Measurements from ENCODE around the gene NPC1L1. TPM values are rescaled to one million over a fixed set of nuclear protein-coding genes. Genes with fewer than 3 reads are reported as not detected.

NPC1L1 gene
- total RNA-seq, 1 donor from 2014 or later: 61.3 TPM

DNA sequence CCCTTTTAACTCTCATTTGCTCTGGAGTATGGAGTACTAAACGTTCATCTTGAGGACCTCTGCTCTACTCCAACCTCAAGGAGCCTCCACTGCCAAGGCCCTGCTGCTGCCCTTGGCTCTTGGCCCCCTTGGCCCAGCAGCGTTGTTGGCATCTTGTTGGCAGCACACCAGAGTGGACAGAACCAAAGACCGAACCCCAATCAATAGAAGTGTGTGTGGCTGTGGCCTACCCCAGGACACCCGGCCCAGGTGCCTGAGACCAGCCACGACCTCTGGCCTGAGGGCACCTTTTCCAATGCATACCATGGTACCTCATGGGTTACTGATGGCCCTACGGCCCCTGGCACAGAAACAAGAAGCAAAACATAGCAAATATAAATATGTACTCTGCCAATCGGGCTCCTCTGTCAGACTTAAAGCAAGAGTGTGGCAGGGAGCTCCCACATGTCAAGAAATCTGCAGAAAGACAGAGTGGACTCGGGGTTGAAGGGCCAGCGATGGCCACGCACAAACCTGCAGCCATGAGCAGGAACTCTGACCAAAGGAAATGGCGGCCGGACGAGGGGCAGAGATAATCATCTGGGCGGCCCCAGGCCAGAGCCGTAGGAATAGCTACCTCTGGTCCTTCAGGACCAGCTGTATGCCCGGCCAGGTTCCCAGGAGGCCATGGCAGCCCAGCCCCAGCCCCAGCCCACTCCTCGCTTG, 2.9 kb downstream of the NPC1L1 start:
- no peak for DNase-seq (ENCODE audit: low spot score)

- no peak for DNase-seq (ENCODE audit: low spot score)
Observed at GRCh38 chr7:44537442-44537841, 3.7 kb downstream of the NPC1L1 start.

- no peak for DNase-seq (ENCODE audit: low spot score)
Observed at GRCh38 chr7:44536090-44536489, 5.0 kb downstream of the NPC1L1 start.

- DNase-seq (ENCODE audit: low spot score): no peak
Observed at GRCh38 chr7:44535348-44536064, 5.6 kb downstream of the NPC1L1 start.

- DNase-seq (ENCODE audit: low spot score): no peak
Observed at GRCh38 chr7:44534501-44534900, 6.6 kb downstream of the NPC1L1 start.

- no peak for DNase-seq (ENCODE audit: low spot score)
Observed at GRCh38 chr7:44534087-44534486, 7.0 kb downstream of the NPC1L1 start.

DNA sequence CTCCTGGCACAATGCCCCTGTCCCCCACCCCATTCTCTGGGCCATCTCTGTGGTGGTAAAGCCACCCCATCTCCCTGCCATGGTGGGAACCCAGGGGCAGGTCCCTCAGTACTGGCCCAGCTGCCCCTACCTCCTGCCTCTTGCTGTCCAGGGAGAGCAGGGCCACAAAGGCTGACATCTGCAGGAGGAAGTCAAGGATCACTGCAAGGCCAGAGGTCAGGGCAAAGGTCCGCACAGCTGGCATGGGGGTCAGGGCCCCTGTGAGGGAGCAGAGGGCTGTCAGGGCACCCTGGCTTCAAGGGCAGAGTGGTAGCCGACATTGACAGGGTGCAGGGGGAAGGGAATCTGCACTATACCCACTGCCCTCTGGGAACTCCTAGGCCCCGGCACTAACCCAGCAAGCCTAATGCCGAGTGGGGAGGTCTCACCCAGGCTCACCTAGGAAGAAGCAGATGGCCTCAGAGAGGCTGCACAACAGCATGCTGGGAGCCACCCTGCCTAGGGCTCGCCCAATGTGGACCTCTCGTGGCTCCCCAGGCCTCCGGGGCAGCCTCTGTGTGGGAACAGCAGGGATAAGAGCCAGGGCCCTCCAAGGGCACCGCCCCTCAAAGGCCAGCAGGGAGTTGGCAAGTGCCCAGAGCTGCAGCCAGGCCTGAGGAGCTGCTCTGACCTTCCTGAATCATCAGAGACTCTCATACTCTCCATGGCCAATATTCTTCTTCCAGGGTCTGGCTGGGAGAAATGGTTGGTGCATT, 7.7 kb downstream of the NPC1L1 start:
- no peak for DNase-seq (ENCODE audit: low spot score)

DNA sequence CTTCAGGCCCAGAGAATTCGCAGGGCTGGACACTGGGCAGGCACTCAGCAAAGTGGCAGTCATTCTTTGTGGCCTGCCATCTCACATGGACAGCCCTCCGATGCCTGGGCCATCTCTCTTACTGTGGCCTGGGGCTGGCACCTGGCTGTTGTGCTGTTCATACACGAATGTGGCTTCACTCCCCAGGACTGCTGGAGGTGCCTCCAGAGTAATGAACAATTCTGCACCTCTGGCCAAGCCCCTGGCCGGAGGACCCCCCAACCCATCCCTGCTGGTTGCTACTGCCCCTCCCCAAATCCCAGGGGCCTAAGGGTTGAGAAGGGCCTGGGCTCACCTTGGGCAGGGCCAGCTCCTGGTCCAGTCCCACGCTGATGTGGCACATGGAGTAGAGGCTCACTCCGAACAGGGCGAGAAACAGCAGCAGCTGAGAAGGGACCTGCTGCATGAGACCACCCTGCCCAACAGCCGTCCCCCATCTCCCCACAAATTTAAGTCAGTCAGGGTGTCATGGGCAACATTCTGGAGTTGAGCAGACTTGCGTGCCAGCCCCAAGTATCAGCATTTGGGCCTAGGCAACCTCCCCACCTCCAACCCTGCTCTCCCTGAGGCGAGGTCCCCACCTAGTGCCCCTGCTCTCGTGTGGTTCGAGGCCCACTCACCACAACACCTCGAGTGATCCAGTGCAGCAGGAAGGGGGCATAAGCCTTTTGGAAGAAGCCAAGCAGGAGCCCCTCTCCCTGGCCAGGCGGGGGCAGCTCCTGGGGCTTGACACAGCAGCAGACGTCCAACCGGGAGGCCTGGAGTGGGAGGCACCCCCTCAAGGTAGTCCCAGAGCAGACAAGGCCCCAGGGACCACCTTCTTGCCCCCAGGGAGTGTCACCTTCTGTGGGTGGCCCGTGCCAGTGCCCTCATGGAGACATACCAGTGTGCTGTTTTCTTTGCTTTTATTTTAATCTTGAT, 9.4 kb downstream of the NPC1L1 start:
- no peak for DNase-seq (ENCODE audit: low spot score)

DNA sequence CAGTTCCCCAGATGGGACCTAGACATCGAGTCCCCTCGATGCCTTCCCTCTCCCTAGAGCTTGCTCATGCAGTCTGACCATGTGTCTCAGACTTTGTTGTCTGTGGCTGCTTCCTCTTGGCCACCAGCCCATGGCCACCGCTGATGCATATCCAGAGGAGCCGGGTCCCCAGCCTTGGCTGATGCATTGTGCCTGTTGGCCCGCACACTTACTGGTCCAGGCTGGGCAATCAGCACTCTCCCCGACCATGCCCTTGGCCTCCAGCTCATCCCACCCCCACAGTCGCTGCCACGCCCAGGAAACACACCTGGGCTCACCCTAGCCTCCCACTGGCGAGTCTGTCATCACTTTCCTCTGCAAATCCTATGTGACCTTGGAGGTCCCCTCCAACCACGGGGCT, 10.1 kb downstream of the NPC1L1 start:
- peak; percentile 50 for DNase-seq (ENCODE audit: low spot score)

DNA sequence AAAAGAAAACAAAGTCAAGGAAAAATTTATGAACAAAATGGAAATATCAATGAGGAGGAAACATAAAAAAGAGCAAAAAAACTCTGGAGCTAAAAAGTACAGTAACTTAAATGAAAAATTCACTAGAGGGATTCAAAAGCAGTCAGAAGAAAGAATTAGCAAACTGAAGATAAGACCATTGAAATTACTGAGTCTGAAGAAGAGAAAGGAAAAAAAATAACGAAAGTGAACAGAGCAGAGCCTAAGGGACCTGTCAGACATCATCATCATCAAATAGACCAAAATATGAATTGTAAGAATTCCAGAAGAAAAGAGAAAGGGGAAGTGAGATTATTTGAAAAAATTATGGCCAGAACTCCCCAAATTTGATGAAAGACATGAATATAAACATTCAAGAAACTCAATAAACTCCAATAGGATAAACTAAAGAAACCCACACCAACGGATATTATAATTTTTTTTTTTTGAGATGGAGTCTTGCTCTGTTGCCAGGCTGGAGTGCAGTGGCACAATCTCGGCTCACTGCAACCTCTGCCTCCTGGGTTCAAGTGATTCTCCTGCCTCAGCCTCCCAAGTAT, 16.2 kb downstream of the NPC1L1 start:
- DNase-seq (ENCODE audit: low spot score): no peak

DNA sequence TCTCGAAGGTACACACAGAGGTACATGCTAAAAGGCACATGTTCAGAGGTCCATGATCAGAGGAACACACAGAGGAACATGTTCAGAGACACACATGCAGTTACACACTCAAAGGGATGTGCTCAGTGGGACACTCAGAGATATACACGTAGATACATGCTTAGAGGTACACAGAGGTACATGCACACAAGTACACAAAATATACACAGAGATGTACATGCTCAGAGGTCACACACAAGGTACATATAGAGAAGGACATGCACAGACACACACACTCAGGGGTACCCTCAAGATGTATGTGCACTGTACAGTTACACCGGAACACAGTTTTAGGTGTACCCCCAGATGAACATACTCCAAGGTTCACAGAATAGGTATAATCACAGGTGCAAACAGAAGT, 18.8 kb downstream of the NPC1L1 start:
- DNase-seq (ENCODE audit: low spot score): no peak

- DNase-seq (ENCODE audit: low spot score): no peak
Observed at GRCh38 chr7:44521347-44522095, 19.6 kb downstream of the NPC1L1 start.

GRCh38 chr7:44520574-44520973, 20.6 kb downstream of the NPC1L1 start:
- DNase-seq (ENCODE audit: low spot score): no peak

- DNase-seq (ENCODE audit: low spot score): no peak
Observed at GRCh38 chr7:44519546-44519945, 21.6 kb downstream of the NPC1L1 start.

DNA sequence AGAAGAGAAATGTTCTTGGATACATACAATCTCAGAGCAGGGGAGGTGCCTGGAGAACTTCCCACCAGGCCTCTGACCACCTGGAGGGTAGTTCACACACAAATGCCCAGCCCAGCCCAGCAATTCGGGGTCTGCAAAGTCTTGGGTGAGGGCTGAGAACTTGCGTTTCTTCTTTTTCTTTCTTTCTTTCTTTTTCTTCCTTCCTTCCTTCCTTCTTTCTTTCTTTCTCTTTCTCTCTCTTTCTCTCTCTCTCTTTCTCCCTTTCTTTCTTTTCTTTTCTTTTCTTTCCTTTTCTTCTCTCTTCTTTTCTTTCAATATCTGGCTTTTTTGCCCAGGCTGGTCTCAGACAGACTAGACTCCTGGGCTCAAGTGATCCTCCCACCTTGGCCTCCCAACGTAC, 22.4 kb downstream of the NPC1L1 start:
- no peak for DNase-seq (ENCODE audit: low spot score)

- no peak for DNase-seq (ENCODE audit: low spot score)
Observed at GRCh38 chr7:44517175-44517574, 24.0 kb downstream of the NPC1L1 start.

GRCh38 chr7:44515590-44516268, 25.4 kb downstream of the NPC1L1 start:
- DNase-seq (ENCODE audit: low spot score): no peak

GRCh38 chr7:44512736-44513135, 28.4 kb downstream of the NPC1L1 start:
- no peak for DNase-seq (ENCODE audit: low spot score)

DNA sequence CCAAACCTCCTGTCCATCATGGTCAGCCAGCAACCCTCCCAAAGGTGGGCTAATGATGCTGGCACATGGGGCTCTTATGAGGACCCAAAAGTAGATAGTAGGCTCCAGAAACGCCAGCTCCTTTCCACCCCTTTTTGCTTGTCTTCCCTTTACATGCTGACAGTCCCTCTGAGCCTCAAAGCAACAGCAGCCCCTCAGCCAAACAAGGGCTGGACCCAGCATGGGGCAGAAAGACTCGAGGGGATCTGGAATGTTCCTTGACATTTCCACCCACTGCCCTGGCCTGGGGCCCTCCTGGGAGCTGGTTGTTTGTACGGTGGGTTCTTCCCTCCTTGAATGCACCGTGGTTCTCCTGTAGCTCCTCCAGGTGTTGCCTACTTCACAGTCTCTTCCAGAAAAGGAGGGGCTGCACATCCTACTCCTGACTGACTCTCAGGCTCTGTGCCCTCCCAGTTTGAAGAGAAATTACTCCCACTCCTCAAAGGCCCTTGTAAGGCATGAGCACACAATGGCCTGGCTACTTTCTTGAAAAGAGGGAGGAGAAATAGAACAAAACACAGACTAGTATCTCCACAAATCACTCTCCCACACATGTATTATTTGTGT, 29.2 kb downstream of the NPC1L1 start:
- DNase-seq (ENCODE audit: low spot score): no peak

Data from mucosa of gallbladder (tissue), 1 donor.